ENCODE results near the gene BCL2L2. TPM values are rescaled to one million over a fixed set of nuclear protein-coding genes. Genes with fewer than 3 reads are reported as not detected.

BCL2L2 gene
- total and polyA plus RNA-seq, 2 of the 8 experiments (the other 6 are each of a cell fraction or from before 2014, with no cell fraction given): 9.3 to 13.8 TPM

DNA sequence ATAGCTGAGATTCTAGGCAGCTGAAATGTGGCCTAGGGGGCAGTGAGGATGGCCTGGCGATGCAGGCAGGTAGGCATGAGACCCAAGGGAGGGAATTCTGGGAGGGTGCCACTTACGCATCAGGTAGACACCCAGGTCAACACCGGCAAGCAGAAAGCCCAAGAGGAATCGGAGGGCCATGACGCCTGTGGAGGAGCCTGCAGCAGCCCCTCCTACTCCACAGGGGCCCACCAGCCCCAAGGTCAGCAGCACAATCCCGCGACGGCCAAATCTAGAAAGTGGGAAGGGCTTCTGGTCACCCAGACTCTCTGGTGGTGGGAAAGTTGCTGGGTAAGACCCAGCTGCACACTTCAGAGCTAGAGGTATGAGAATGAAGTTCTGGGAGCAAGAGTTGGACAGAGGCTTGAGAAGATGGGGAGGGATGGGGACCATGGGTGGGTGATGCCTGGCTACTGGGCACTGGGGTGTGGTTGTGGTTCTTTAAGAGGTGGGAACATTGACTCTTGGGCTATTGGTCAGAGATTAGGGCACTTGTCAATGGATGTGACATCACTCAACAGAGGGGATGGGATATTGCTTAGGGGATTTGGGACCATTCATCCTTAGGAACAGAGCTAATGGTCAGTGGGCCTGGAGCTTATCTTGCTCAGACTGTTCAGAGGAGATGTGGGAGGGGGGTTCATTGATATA, 42.7 kb downstream of the BCL2L2 start:
- no peak for TF ChIP-seq CTBP2 (IDR thresholded peaks at IDR 0.05; ENCODE audit: borderline replicate concordance, insufficient read depth, insufficient read length, low read length)
- TF ChIP-seq RXRA (IDR thresholded peaks at IDR 0.05; ENCODE audit: insufficient read depth, low read depth, low read length): no peak
- TF ChIP-seq PHF8 (conservative IDR thresholded peaks at IDR 0.05; ENCODE audit: low read depth, low read length): no peak
- TF ChIP-seq TCF12 (IDR thresholded peaks at IDR 0.05; ENCODE audit: low read depth, low read length): no peak
- no peak for TF ChIP-seq CHD2 (IDR thresholded peaks at IDR 0.05; ENCODE audit: low read length)
- no peak for TF ChIP-seq TEAD4 (IDR thresholded peaks at IDR 0.05; ENCODE audit: low read depth, low read length)
- TF ChIP-seq JUND (IDR thresholded peaks at IDR 0.05; ENCODE audit: low read length): no peak
- TF ChIP-seq EZH2 (IDR thresholded peaks at IDR 0.05; ENCODE audit: low read depth, low read length, severe bottlenecking): no peak
- Histone ChIP-seq H2AFZ (ENCODE audit: low read length) (no peak overlapping the region), H2AK5ac (ENCODE audit: low read depth, low read length) (no peak overlapping the region), H3K23me2 (ENCODE audit: low read depth, low read length) (peaks cover 10% of the 10 kb centered on the region), H3K27me3 (replicated peaks in 1 of 4; ENCODE audit: control insufficient read depth in 3 of 4, extremely low read depth in 1 of 4, insufficient read depth in 3 of 4, low read length in 3 of 4) (peaks cover 0 to 12% (median 9%) of the 10 kb centered on the region in 4 experiments; a peak in 6 of 7 replicates), H3K4ac (replicated peaks; ENCODE audit: insufficient read length, low read depth, low read length) (no peak overlapping the region), H4K20me1 (replicated peaks in 1 of 2; ENCODE audit: control insufficient read depth in 1 of 2, insufficient read depth in 2 of 2, low read length in 2 of 2) (peaks cover 0 to 3% of the 10 kb centered on the region in 2 experiments), H3K79me2 (ENCODE audit: control insufficient read depth in 1 of 2, insufficient read depth in 2 of 2, low read length in 2 of 2) (no peaks in the 10 kb centered on the region), H3K27ac (ENCODE audit: low read depth, low read length) (no peak overlapping the region), H3K79me1 (ENCODE audit: low read depth, low read length) (no peaks in the 10 kb centered on the region), H3K36me3 (ENCODE audit: control insufficient read depth in 2 of 4, insufficient read depth in 4 of 4, low read length in 3 of 4) (no peaks in the 10 kb centered on the region), H4K5ac (ENCODE audit: insufficient read length, low read depth, low read length) (no peak overlapping the region), H4K91ac (replicated peaks; ENCODE audit: insufficient read length, low read length) (no peak overlapping the region), H4K8ac (ENCODE audit: extremely low read depth, insufficient read depth, low read length) (no peak overlapping the region; the same call in 1 of the 2 replicates), H3K4me2 (ENCODE audit: insufficient read depth in 1 of 2, low read depth in 2 of 2, low read length in 2 of 2) (no peak overlapping the region), H3K4me3 (ENCODE audit: extremely low read depth in 1 of 4, insufficient read depth in 2 of 4, low read depth in 3 of 4, low read length in 4 of 4) (no peak overlapping the region), H3K9ac (replicated peaks in 1 of 4; ENCODE audit: extremely low read depth in 1 of 4, low read depth in 3 of 4, low read length in 3 of 4) (no peak overlapping the region), H3K4me1 (replicated peaks in 1 of 4; ENCODE audit: control insufficient read depth in 3 of 4, insufficient read depth in 4 of 4, low read length in 3 of 4) (peaks cover 1 to 7% (median 2%) of the 10 kb centered on the region in 4 experiments), H3K9me3 (ENCODE audit: insufficient read depth in 2 of 2, low read depth in 1 of 2, low read length in 1 of 2) (no peaks in the 10 kb centered on the region), H2BK12ac (ENCODE audit: low read depth, low read length) (no peak overlapping the region), H2BK5ac (ENCODE audit: low read depth, low read length) (no peak overlapping the region), H2BK120ac (replicated peaks; ENCODE audit: low read depth, low read length) (no peak overlapping the region), H3K14ac (ENCODE audit: insufficient read length) (no peak overlapping the region), H3K18ac (ENCODE audit: extremely low read depth, low read length) (no peak overlapping the region), H3K23ac (ENCODE audit: insufficient read length) (no peak overlapping the region), H3K56ac (replicated peaks; ENCODE audit: insufficient read length, low read depth, low read length) (no peak overlapping the region), H2BK15ac (ENCODE audit: low read length) (no peak overlapping the region), H2BK20ac (ENCODE audit: low read length) (no peak overlapping the region)
- 74% methylated on average over 8 of the region's 8 CpGs; no CpG with 5 or more reads in 1 of the 2 experiments for WGBS, 2 experiments (ENCODE audit: extremely low coverage in 1 of 2, insufficient coverage in 1 of 2, insufficient read length in 1 of 2, insufficient replicate concordance in 2 of 2, low coverage in 1 of 2, low lambda C conversion rate in 2 of 2, missing lambda C conversion rate in 1 of 2)
- CTCF ChIA-PET (ENCODE audit: partially characterized antibody): interaction anchor here (1.0 to 5.9 kb wide), 6 partner anchors 10 to 55 kb away, joined by 3 to 69 read pairs (median 3); no protein-coding TSS in a partner anchor
- POLR2A ChIA-PET (ENCODE audit: partially characterized antibody): interaction anchor here (6.4 kb wide), 1 partner anchor 14 kb away, joined by 73 read pairs; the partner anchor contains the start of gene EFS
- FAIRE-seq (no peak), DNase-seq (ENCODE audit: low read depth in 1 of 2, low spot score in 2 of 2) (no peak)

Data from H1 (cell line).